ENCODE results near the gene AP1AR. TPM values are rescaled to one million over a fixed set of nuclear protein-coding genes. Genes with fewer than 3 reads are reported as not detected.

The AP1AR gene
- total RNA-seq = 34.8 and 39.5 TPM in 2 replicates

GRCh38 chr4:112231779-112232713 lies at the start of gene AP1AR:
Gene AP1AR (plus strand): TSS chr4:112231787. CDS start chr4:112232092, 305 bp downstream.

GRCh38 chr4:112296949-112297880 lies 65.6 kb downstream of the AP1AR start, which contains the start of gene ALPK1:
Gene ALPK1 (plus strand): TSS chr4:112297369.

Other genes with a start within 250 kb of the AP1AR start
- 31.0 and 36.8 TPM in 2 replicates for gene FAM241A, start 86.3 kb upstream of the AP1AR start, total RNA-seq
- 14.4 and 18.1 TPM in 2 replicates for gene TIFA, start 54.1 kb downstream of the AP1AR start, total RNA-seq
- 8.4 and 16.2 TPM in 2 replicates for gene ALPK1, start 65.6 kb downstream of the AP1AR start, total RNA-seq